H9 (cell line): ENCODE results near the gene LPCAT2. TPM values are rescaled to one million over a fixed set of nuclear protein-coding genes. Genes with fewer than 3 reads are reported as not detected.

Experiments used
- DNase-seq: peaks from one replicate; pipeline ENCODE4 v3.0.0-alpha.2; 2017
- H2AFZ ChIP-seq: one replicate; pipeline ENCODE4 v1.6.1; 2013; ENCODE audit warnings: mild to moderate bottlenecking, low read length, control low read depth, moderate library complexity
- H2AK5ac ChIP-seq: 2 replicates; pipeline ENCODE4 v1.6.1; 2013; ENCODE audit warnings: low read length, control low read depth, mixed read lengths; ENCODE audit not compliant: insufficient read length
- H2BK120ac ChIP-seq: one replicate; pipeline ENCODE4 v1.6.1; 2013; ENCODE audit warnings: low read depth, mild to moderate bottlenecking, low read length, control low read depth, inconsistent platforms; ENCODE audit not compliant: poor library complexity, severe bottlenecking
- H2BK12ac ChIP-seq: 2 replicates; pipeline ENCODE4 v1.6.1; 2013; ENCODE audit warnings: low read length, control low read depth, mixed read lengths, low read depth; ENCODE audit not compliant: insufficient read length
- H2BK15ac ChIP-seq: 2 replicates; pipeline ENCODE4 v1.6.1; 2013; ENCODE audit warnings: low read depth, low read length, control low read depth
- H2BK20ac ChIP-seq: one replicate; pipeline ENCODE4 v1.6.1; 2013; ENCODE audit warnings: low read depth, mild to moderate bottlenecking, low read length, control low read depth, inconsistent platforms; ENCODE audit not compliant: poor library complexity, severe bottlenecking
- H2BK5ac ChIP-seq: 2 replicates; pipeline ENCODE4 v1.6.1; 2013; ENCODE audit warnings: low read length, control low read depth, mixed read lengths; ENCODE audit not compliant: insufficient read length
- H3K14ac ChIP-seq: 2 replicates; pipeline ENCODE4 v1.6.1; 2013; ENCODE audit warnings: low read length, control low read depth; ENCODE audit not compliant: insufficient read depth
- H3K18ac ChIP-seq: 2 replicates; pipeline ENCODE4 v1.6.1; 2013; ENCODE audit warnings: low read depth, mild to moderate bottlenecking, mixed read lengths, low read length, control low read depth; ENCODE audit not compliant: insufficient read length
- H3K23ac ChIP-seq: 2 replicates; pipeline ENCODE4 v1.6.1; 2013; ENCODE audit warnings: low read length, control low read depth, mixed read lengths, low read depth; ENCODE audit not compliant: insufficient read length
- H3K23me2 ChIP-seq: 2 replicates; pipeline ENCODE4 v1.6.1; 2013; ENCODE audit warnings: low read depth, mild to moderate bottlenecking, mixed read lengths, low read length, control low read depth; ENCODE audit not compliant: insufficient read length, poor library complexity, severe bottlenecking
- H3K27ac ChIP-seq: 2 replicates; pipeline ENCODE4 v1.5.1; 2013; ENCODE audit warnings: low read length, control low read depth, mixed read lengths, low read depth; ENCODE audit not compliant: insufficient read length
- H3K27me3 ChIP-seq: 2 replicates; pipeline ENCODE4 v1.6.1; 2013; ENCODE audit warnings: low read length, control low read depth, inconsistent platforms; ENCODE audit not compliant: insufficient read depth
- H3K4ac ChIP-seq: 2 replicates; pipeline ENCODE4 v1.6.1; 2013; ENCODE audit warnings: low read depth, mild to moderate bottlenecking, control low read depth, inconsistent platforms, low read length, moderate library complexity
- H3K4me1 ChIP-seq: 2 replicates; pipeline ENCODE4 v1.6.1; 2013; ENCODE audit warnings: low read length, control low read depth, inconsistent platforms; ENCODE audit not compliant: insufficient read depth
- H3K4me2 ChIP-seq: 2 replicates; pipeline ENCODE4 v1.6.1; 2013; ENCODE audit warnings: low read length, control low read depth, mixed read lengths; ENCODE audit not compliant: insufficient read length, insufficient read depth
- H3K56ac ChIP-seq: 2 replicates; pipeline ENCODE4 v1.6.1; 2013; ENCODE audit warnings: low read depth, mild to moderate bottlenecking, mixed read lengths, low read length, control low read depth; ENCODE audit not compliant: insufficient read length
- H3K79me1 ChIP-seq: 2 replicates; pipeline ENCODE4 v1.6.1; 2013; ENCODE audit warnings: low read depth, mild to moderate bottlenecking, moderate library complexity, low read length, control low read depth, inconsistent platforms; ENCODE audit not compliant: insufficient read depth, poor library complexity, severe bottlenecking
- H3K79me2 ChIP-seq: 2 replicates; pipeline ENCODE4 v1.6.1; 2013; ENCODE audit warnings: low read length, control low read depth, inconsistent platforms; ENCODE audit not compliant: insufficient read depth
- H3K9ac ChIP-seq: 2 replicates; pipeline ENCODE4 v1.6.1; 2013; ENCODE audit warnings: low read length, control low read depth, mixed read lengths; ENCODE audit not compliant: insufficient read length; ENCODE audit errors: extremely low read depth
- H3K9me3 ChIP-seq: one replicate; pipeline ENCODE4 v1.6.1; 2013; ENCODE audit warnings: low read depth, low read length, inconsistent platforms; ENCODE audit not compliant: control insufficient read depth
- H3T11ph ChIP-seq: one replicate; pipeline ENCODE4 v1.6.1; 2013; ENCODE audit warnings: mild to moderate bottlenecking, low read length, control low read depth, inconsistent platforms
- H4K20me1 ChIP-seq: one replicate; pipeline ENCODE4 v1.6.1; 2013; ENCODE audit not compliant: control insufficient read depth, insufficient read length, insufficient read depth
- H4K5ac ChIP-seq: 2 replicates; pipeline ENCODE4 v1.6.1; 2013; ENCODE audit warnings: low read depth, mild to moderate bottlenecking, mixed read lengths, low read length, control low read depth; ENCODE audit not compliant: insufficient read length
- H4K8ac ChIP-seq: replicated peaks from 2 replicates; pipeline ENCODE4 v1.6.1; 2013; ENCODE audit warnings: low read length, control low read depth, mixed read lengths, low read depth; ENCODE audit not compliant: insufficient read length
- H4K91ac ChIP-seq: 2 replicates; pipeline ENCODE4 v1.6.1; 2013; ENCODE audit warnings: low read depth, mild to moderate bottlenecking, moderate library complexity, mixed read lengths, low read length, control low read depth; ENCODE audit not compliant: insufficient read length
- H3K27ac Mint-ChIP-seq, 3 experiments: 2 replicates in 2 of 3; 3 replicates in 1 of 3; pipeline ENCODE4 v1.8.0; 2020 to 2021; ENCODE audit warnings: mixed read lengths in 3 of 3, mild to moderate bottlenecking in 1 of 3, moderate library complexity in 1 of 3
- H3K27me3 Mint-ChIP-seq: 2 replicates; pipeline ENCODE4 v1.8.0; 2021; ENCODE audit warnings: low read depth, mild to moderate bottlenecking, moderate library complexity, mixed read lengths
- H3K36me3 Mint-ChIP-seq, 3 experiments: 2 replicates in 2 of 3; 3 replicates in 1 of 3; pipeline ENCODE4 v1.8.0; 2020 to 2021; ENCODE audit warnings: low read depth in 3 of 3, mixed read lengths in 3 of 3; ENCODE audit not compliant: insufficient read depth in 1 of 3
- H3K4me1 Mint-ChIP-seq, 2 experiments: 2 replicates each; pipeline ENCODE4 v1.8.0; 2020; ENCODE audit warnings: mixed read lengths in 2 of 2
- H3K4me3 Mint-ChIP-seq, 2 experiments: 2 replicates in 1 of 2; 3 replicates in 1 of 2; pipeline ENCODE4 v1.8.0; 2020 to 2021; ENCODE audit warnings: mild to moderate bottlenecking in 2 of 2, mixed read lengths in 2 of 2, moderate library complexity in 1 of 2
- H3K9me3 Mint-ChIP-seq, 2 experiments: 2 replicates in 1 of 2; 3 replicates in 1 of 2; pipeline ENCODE4 v1.8.0; 2020; ENCODE audit warnings: mild to moderate bottlenecking in 2 of 2, mixed read lengths in 2 of 2, moderate library complexity in 1 of 2
- CTCF ChIP-seq: fragments of 200-600 bp; sonication (generic); conservative IDR thresholded peaks from 3 replicates; pipeline ENCODE4 v1.8.0; 2021; ENCODE audit warnings: antibody characterized with exemption, mild to moderate bottlenecking
- WGBS: extraction: QIAGEN DNeasy Blood & Tissue Kit; methylation state at CpG from one replicate; pipeline ENCODE4 v1.1.7; 2013; ENCODE audit warnings: missing lambda C conversion rate, low lambda C conversion rate, mixed read lengths; ENCODE audit not compliant: insufficient read length; ENCODE audit errors: extremely low coverage; 5-methylcytosine and 5-hydroxymethylcytosine counted together
- total RNA-seq: library from RNA; stranded (reverse); gene quantifications from 2 replicates; pipeline ENCODE4 v1.2.1, GENCODE V29; 2021

The LPCAT2 gene
- total RNA-seq, 1 experiment from 2014 or later = 2.8 TPM

- no peak for TF ChIP-seq CTCF
- Histone ChIP-seq H3K4me2 (no peak overlapping the region), H2AFZ (no peak overlapping the region), H3K9ac (no peak overlapping the region), H3T11ph (no peak overlapping the region), H3K27ac (no peak overlapping the region), H4K8ac (no peak overlapping the region), H3K18ac (no peak overlapping the region), H2BK120ac (no peak overlapping the region), H3K79me1 (no peaks in the 10 kb centered on the region), H3K14ac (no peak overlapping the region), H4K20me1 (no peaks in the 10 kb centered on the region), H2BK12ac (no peak overlapping the region), H2BK15ac (no peak overlapping the region), H3K4me1 (no peaks in the 10 kb centered on the region; the same call in 1 of the 2 replicates), H2AK5ac (no peak overlapping the region), H3K4ac (no peak overlapping the region), H4K91ac (no peak overlapping the region), H4K5ac (no peak overlapping the region), H3K23ac (no peak overlapping the region), H3K79me2 (no peaks in the 10 kb centered on the region), H3K23me2 (no peaks in the 10 kb centered on the region), H2BK20ac (no peak overlapping the region), H3K56ac (no peak overlapping the region), H3K27me3 (no peaks in the 10 kb centered on the region), H2BK5ac (no peak overlapping the region), H3K9me3 (no peaks in the 10 kb centered on the region)
- Mint-ChIP-seq H3K36me3 (peaks cover 2 to 8% (median 5%) of the 10 kb centered on the region in 3 experiments; a peak in 3 of 7 replicates), H3K27me3 (no peaks in the 10 kb centered on the region; the same call in 1 of the 2 replicates), H3K4me3 (no peak overlapping the region), H3K27ac (no peak overlapping the region), H3K4me1 (peaks cover 4 to 10% of the 10 kb centered on the region in 2 experiments; a peak in 1 of 4 replicates), H3K9me3 (no peaks in the 10 kb centered on the region)
- WGBS = no CpG with 5 or more reads among the region's 8 CpGs
- no peak for DNase-seq
These were observed 4.9 kb upstream of the LPCAT2 start for GRCh38 chr16:55503726-55504550.
